Measurements from ENCODE around the gene SLC44A2.
A peak's percentile ranks its signal among the peaks of the same experiment; 100 is the strongest.
"Not testable (repeated sequence)": the region's sequence is repeated elsewhere in the genome, so short reads cannot be mapped to it uniquely, and the experiment has no call there.

SLC44A2 gene

DNA sequence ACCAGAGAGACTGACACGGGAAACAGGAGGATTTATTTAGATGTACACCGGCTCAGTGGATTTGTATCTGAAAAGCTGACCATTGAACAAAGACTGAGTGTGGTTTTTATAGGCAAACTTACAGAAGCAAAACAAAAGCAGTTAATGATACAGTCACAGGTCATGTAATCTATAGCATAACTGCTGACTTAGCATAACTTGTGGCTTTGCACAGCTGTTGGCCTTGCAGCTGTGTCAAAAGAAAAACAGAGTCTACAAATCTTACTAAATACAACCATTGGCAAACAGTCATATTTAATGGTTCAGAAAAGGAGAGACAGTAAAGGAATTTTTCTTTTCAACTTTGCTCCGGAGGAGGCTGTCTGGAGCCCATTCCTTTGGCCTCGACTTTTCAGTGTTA, 26.5 kb downstream of the SLC44A2 start:
- DNase-seq (ENCODE audit: low read depth, low spot score): no peak

DNA sequence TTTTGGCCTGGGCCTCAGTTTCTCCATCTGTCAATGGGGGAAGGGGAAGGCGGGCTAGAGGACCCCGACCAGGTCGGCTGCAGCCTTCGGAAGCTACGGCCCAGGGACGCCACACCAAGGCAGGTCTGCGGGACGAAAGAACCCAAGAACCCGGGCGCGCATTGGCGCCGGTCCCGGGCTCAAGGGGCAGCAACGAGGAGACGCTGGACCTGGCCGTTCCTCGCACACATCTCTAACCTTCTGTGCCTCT, 28.1 kb downstream of the SLC44A2 start:
- DNase-seq (ENCODE audit: low read depth, low spot score): no peak

DNA sequence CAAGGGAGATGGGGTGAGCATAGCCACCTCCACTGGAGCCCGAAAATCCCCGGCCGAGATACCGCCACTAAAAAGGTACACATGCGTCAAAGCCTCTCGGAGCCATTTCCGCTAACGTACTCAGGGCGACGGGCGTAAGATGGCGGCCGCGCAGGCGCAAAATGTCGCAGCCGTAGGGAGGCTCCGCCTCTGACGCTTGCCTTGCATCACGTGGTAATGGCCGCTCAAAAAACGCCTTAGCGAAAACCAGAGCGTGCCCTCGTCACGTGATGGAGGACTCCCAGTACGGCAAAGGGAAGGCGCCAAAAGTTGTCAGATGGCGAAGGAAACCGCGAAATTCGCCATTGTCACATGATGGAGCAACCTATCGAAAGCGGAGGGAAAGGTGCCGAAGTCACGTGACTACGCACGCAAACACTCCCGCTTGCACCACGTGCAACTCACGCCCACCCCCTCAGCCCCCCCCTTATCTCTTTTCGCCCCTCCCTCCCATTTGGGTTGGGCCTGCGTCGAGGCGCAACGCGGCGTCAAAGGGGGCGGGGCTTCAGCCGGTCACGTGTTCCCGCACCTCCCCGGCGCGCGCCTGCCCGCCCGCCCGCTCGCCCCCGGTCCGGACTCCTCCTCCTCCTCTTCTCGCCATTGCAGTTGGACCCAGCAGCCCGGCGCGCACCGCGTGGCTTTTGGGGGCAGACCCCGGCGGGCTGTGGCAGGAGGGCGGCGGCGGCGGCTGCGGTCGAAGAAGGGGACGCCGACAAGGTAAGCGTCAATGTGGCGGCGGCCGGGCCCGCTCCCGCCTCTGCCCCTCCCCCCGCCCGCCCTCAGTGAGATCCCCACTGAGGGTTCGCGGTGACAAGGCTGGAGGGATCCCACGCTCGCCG, 28.6 kb downstream of the SLC44A2 start, which contains the start of gene ILF3:
ILF3 (plus strand) TSS at position 615 of the 878 bp plus-strand sequence. CDS start 16,260 bp downstream, outside the sequence.
- DNase-seq (ENCODE audit: low read depth, low spot score): peak; percentile 98

DNA sequence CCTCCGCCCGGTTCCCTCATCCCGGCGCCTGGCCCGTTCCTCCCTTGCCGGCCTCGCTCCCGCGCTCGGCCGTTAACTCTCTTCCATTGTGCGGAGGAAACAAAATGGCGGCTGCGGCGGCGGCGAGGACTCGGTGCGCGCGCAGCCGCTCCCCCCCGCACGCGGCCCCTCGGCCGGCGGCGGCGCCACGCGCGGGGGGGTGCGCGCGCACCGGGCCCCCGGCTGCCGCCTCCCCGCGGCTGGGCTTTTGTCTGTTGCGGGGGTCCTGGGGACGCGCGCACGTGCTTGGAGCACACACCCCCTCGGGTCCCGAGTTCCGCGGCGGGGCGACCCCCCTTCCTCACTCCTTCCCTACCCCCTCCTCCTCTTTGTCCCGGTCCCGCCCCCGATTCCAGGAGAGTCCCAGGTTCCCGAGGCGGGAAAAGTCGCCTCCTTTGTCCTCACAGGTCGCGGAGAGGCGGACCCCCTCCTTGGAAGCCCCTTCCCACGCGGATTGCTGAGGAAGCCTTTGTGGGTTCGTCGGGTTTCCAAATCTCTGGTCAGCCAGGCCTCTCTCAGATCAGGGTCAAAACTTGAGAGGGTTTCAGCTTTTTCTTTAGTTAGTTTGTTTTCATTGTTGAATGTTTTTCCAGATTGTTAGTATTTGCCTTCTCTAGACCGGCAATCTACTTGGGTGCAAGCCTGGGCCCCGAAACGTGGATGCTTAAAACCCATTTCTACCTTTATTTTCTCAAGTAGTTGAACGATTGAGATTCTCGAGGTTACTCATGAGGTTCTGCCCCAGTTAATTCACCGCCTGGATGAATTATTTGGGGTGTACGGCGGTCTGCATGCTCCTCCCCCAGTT, 29.5 kb downstream of the SLC44A2 start:
- peak; percentile 30 for DNase-seq (ENCODE audit: low read depth, low spot score)

DNA sequence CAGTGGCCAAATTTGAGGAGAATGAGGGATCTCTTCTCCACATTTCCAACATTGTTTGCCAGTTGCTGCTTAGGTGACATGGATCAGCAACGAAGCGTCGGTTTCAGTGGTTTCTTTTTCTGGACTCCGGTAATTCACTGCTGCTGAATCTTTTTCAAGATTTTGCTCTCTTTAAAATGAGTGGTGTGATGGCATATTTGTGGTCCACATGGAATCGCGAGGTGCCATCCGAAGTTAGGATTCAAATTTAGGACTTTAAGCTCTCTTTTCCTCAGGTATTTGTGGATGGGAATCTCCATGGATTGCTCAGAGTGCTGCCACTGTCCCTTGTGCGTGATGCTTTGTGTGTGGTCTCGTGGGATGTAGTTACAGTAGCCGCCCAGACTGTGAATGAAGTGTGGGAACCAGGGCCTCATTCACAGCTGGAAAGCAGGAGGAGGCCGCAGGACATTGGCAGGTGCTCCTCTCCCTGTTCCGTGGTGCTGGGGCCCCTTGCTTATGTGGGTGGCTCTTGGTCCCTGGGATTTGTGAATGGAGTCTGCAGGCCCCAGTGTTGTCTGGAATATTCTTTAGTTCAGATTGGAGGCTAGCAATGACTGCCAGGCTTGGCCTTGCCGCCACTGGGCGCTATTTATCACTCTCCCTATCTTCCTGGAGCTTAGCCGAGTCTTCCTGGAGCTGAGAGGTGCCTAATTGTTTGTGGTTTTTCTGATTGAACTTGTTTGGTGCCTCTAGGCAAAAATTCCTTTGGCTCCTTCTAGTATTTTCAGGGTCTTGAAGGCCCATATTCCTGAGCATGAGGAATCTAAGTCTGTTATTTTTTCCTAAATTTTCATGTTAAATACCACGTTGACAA, 30.3 kb downstream of the SLC44A2 start:
- DNase-seq (ENCODE audit: low read depth, low spot score): no peak

DNA sequence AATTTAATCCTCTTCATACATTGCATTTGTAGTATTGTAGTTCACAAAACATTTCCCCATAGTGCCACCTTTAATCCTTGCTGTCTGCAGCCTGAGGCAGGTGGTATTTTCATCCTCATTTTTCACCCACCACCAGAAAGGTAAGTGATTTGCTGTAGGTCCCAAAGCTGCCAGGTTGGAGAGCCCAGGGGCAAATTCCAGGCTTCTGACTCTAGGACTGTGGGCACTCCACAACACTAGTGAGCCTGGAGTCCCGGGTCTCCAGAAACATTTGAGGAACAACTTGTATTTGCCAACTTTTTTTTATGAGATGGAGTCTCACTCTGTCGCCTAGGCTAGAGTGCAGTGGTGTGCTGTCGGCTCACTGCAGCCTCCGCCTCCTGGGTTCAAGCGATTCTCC, 35.0 kb downstream of the SLC44A2 start:
- no peak for DNase-seq (ENCODE audit: low read depth, low spot score)

DNA sequence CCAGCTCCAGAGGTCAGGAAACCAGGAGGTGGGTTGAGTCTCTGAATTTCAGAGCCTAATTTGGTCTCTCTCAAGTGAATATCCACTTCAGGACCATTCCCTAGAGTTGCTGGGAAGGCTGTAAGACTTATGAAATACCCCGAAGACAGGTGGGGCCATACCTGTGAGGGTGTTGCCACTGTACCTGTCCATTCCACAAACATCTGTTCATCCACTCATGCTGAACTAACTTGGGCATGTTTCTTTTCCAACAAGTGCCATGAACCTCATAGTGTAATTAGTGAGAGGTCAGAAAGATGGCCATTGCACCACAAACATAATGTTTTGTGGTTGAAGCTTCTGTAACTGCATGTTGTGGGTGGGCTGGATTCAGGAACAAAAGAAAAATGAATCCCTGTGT, 36.6 kb downstream of the SLC44A2 start:
- no peak for DNase-seq (ENCODE audit: low read depth, low spot score)

DNA sequence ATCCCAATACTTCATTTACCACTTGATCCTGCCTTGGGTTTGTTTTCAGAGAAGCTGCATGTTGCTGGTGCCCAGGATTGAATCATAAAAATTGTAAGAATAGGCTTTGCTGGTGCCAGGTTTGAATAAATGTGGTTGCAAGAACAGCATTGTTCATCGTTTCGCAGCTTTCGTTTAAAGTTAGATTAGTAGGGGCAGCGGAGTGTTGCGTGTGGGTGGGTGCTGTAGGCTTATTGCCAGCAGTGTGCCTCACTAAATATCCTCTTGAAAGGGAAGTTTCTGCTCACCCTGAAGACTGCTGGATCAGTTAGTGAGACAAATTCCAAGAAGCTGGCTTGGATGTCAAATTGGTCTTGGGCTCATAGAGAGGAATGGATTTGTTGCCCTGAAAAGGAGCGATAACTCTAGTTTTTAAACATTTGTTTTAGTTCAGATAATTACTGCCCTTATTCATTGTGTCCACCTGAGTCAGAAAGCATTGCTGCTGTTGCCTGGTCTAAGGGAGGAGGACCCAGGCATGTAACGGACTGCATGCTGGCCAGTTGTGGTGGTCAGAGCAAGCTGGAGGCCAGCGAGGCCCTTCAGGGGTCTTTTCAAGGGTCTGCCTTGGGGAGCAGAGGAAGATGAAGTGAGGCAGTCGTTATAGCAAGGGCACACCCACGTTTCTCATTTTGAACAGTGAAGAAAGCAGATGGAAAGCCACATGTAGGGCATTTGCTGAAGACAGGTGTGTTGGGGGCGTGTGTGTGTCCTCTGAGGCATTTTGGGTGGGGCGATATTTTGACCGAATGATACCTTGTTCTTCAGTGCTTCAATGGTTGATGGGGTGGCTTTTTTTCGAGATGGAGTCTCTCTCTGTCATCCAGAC, 37.3 kb downstream of the SLC44A2 start:
- no peak for DNase-seq (ENCODE audit: low read depth, low spot score)

DNA sequence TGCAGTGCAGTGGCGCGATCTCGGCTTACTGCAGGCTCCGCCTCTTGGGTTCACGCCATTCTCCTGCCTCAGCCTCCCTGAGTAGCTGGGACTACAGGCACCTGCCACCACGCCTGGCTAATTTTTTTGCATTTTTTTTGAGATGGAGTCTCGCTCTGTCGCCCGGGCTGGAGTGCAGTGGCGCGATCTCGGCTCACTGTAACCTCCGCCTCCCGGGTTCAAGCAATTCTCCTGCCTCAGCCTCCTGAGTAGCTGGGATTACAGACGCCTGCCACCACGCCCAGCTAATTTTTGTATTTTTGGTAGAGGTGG, 37.9 kb downstream of the SLC44A2 start:
- not testable (repeated sequence) for DNase-seq (ENCODE audit: low read depth, low spot score)

DNA sequence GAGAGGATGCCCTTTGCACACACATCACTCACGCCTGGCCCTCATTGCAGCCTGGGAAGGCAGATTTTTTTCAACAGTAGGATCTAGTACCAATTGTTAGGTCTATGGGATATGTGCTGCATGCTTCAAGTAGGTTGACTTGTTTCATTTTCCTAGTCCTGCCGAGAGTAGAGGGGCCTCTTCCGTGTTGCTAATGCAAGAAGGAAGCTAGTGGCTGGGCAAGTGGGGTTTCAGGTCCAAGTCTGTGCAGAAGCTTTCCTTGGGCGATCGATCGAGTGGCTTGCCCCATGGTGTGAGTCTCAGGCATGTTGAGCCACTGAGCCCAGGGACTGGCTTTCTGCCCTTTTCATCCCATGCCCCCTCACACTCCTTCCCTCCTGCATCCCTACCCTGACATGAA, 42.5 kb downstream of the SLC44A2 start:
- DNase-seq (ENCODE audit: low read depth, low spot score): no peak

DNA sequence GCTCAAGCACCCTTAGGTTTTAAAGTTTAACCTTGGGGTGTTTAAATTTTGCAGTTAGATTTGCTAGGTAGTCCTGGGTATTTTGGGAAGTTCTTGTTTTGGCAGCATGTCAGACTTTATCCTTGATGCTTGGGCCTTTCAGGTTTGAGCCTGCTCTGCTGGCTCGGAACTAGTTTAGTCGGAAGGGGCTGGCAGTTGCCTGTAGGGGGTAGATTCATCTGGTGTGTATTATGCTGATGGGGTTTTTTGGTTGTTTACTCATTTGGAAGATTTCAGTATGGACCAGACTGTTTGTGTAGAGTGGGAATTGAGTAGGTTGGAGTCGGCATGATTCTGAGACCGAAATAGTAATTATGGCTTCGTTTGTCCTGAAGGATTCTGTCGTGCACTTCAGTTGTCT, 43.9 kb downstream of the SLC44A2 start:
- DNase-seq (ENCODE audit: low read depth, low spot score): no peak

DNA sequence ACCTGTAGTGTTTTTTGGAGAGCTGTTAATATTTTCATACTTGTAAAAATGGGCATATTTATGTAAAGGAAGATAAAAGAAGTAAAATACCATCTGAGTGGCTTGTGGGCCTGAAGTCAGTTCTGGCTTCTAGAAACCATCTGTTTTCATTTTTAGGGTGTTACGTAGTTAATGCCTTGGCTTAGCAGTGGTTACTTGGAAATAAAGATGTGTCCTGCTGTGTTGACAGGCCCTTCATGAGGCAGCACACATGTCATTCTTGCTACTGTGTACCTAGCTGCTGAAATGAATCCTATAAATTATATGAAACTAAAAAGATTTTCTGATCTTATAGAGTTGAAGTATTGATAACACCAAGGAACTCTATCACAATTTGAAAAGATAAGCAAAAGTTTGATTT, 44.8 kb downstream of the SLC44A2 start:
- DNase-seq (ENCODE audit: low read depth, low spot score): no peak

DNA sequence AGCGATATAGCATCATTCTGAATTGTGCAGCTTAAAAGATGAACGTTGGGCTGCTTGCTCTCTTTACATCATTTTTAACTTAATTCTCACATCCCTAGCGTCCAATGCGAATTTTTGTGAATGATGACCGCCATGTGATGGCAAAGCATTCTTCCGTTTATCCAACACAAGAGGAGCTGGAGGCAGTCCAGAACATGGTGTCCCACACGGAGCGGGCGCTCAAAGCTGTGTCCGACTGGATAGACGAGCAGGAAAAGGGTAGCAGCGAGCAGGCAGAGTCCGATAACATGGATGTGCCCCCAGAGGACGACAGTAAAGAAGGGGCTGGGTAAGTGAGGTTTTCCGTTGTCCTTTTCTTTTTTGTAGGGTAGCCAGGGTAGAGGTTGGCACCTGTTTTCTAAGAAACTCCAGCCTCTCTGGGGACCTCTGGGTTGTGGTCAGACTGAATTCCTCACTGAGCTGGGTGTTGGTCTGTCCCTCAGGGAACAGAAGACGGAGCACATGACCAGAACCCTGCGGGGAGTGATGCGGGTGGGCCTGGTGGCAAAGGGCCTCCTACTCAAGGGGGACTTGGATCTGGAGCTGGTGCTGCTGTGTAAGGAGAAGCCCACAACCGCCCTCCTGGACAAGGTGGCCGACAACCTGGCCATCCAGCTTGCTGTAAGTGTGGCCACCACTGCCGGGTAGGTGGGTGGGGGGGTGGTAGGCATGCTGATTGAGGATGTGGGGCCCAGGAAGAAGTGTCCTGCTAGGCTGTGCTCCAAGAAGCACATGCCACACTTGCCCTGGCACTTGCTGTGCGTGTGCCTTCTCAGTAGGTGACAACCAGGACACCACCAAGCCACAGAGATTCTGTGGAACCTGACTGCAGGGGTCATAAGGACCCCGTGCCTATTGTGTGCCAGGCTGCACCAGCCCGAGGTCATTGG, 45.8 kb downstream of the SLC44A2 start:
- no peak for DNase-seq (ENCODE audit: low read depth, low spot score)

DNA sequence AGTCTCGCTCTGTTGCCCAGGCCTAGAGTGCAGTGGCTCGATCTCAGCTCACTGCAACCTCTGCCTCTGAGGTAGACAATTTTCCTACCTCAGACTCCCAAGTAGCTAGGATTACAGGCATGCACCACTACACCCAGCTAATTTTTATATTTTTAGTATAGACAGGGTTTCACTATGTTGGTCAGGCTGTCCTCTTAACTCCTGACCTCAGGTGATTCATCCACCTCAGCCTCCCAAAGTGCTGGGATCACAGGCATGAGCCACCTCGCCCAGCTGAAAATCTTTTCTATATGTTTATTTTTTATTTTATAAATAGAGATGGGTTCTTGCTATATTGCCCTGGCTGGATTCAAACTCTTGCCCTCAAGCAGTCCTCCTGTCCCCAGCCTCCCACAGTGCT, 46.6 kb downstream of the SLC44A2 start:
- DNase-seq (ENCODE audit: low read depth, low spot score): not testable (repeated sequence)

DNA sequence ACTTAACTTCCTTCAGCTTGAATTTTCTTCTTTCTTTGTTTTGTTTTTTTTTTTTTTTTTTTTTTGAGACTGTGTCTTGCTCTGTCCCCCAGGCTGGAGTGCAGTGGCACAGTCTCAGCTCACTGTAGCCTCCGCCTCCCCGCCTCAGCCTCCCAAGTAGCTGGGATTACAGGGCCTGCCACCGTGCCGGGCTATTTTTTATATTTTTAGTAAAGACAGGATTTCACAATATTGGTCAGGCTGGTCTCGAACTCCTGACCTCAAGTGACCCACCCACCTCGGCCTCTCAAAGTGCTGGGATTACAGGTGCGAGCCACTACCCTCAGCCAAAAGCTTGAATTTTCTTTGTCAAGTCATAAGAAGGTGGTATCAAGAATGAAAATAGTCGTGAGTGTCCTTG, 49.9 kb downstream of the SLC44A2 start:
- DNase-seq (ENCODE audit: low read depth, low spot score): not testable (repeated sequence)

DNA sequence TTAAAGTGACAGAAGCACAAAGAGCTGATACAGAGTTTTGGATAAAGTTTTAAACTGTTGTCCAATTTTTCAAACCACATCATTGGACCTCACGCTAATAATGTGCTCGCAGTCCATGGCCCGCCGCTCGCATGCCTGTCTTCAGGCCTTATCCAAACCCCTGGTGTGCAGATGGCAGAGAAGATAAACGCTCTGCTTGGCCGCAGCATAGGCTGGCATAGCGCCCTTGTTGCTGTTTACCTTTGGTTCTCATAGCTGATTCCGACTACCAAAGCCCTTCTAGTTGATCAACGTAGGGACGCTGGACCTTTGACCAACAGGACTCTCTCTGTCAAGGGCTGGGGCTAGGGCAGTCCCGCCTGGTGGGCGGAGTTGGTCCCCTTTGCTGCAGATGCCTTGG, 52.4 kb downstream of the SLC44A2 start:
- no peak for DNase-seq (ENCODE audit: low read depth, low spot score)

DNA sequence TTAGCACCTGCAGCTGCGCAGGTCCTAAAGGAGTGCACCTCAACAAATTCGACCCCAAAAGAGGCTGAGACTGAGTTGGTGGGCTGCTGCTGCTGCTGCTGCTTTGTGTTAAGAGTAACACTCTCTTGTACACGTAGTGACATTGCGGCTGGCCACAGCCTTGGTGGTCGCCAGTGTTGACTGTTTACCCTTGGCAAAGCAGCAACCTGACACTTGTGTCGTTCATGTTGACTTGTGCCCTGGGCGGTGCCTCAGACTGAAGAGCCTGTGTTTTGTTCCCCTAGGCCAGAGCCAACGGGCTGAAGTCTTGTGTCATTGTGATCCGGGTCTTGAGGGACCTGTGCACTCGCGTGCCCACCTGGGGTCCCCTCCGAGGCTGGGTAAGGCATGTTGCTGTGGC, 53.5 kb downstream of the SLC44A2 start:
- DNase-seq (ENCODE audit: low read depth, low spot score): no peak

DNA sequence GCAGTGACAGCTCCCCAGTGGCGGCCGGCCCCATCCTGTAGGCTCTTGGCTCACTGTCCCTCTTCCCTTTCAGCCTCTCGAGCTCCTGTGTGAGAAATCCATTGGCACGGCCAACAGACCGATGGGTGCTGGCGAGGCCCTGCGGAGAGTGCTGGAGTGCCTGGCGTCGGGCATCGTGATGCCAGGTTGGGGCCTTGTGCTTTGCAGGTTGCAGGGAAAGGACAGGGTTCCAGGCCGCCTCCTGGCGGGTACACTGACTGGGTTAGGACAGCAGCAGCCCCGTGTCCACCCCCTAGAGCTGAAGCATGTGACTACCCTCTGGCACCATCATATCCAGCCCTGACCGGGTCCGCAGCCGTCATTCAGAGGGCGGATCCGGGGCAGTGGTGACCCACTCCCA, 54.4 kb downstream of the SLC44A2 start:
- no peak for DNase-seq (ENCODE audit: low read depth, low spot score)

DNA sequence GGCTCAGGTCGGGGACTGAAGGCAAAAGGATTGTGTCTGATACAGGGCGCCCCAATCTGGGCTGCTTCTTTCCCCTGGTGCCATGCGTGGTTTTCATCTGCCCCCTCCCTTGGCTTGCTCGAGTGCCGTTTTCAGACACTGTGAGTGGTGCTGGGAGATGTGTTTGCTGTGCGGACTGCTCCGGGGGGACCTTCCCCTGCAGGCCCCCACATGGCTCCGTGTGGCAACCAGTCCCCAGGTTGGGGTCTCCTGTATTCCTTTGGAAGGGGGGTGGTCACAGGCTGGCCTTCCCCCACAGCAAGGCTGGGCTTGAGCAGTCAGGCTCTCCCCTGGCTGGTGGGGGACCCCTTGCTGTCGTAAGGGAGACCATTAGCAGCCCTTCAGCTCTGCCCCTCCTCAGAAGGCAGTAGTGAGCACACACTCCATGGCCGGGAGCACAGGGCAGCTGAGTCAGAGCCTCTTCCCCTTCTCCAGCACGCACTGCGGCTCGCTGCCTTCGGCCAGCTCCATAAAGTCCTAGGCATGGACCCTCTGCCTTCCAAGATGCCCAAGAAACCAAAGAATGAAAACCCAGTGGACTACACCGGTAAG, 55.3 kb downstream of the SLC44A2 start:
- DNase-seq (ENCODE audit: low read depth, low spot score): no peak

DNA sequence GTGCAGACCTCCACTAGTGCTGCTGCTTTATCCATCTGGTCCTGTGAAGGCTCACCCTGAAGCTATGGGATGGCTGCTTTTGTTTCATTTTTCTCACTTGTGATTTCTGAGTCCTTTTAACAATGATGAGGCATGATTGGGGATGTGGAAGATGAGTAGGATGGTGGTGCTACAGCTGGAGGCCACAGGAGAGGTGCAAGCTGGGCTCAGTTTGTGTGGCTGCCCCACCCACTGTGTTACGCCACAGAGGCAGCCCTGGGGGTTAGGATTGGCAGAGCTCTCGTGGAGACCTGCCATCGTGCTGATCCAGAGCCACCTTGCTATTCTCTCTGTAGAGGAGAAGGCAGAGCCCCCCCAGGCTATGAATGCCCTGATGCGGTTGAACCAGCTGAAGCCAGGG, 56.3 kb downstream of the SLC44A2 start:
- DNase-seq (ENCODE audit: low read depth, low spot score): no peak

All from activated naive CD8-positive, alpha-beta T cell treated with anti-CD3 and anti-CD28 coated beads, Interleukin-2, amount 50 U/mL, for 16 hours (primary cell).